HEK293 (cell line): Measurements from ENCODE around the gene ZFX.
A peak's percentile ranks its signal among the peaks of the same experiment; 100 is the strongest.

ENCODE experiments used
- BCL11A ChIP-seq: fragments of 450-650 bp; formaldehyde crosslinking; IDR thresholded peaks from 2 replicates; pipeline ENCODE4 v1.5.1; 2016; ENCODE audit warnings: low read depth, missing biosample characterization, missing genetic modification characterization
- GFI1B ChIP-seq: fragments of 450-650 bp; formaldehyde crosslinking; IDR thresholded peaks from 2 replicates; pipeline ENCODE4 v1.5.1; 2016; ENCODE audit warnings: missing biosample characterization, missing genetic modification characterization
- OVOL3 ChIP-seq: fragments of 450-650 bp; formaldehyde crosslinking; IDR thresholded peaks from 2 replicates; pipeline ENCODE4 v1.5.1; 2016; ENCODE audit warnings: missing biosample characterization, missing genetic modification characterization
- PRDM1 ChIP-seq: fragments of 450-650 bp; formaldehyde crosslinking; IDR thresholded peaks from 2 replicates; pipeline ENCODE4; 2016; ENCODE audit warnings: missing biosample characterization, missing genetic modification characterization
- RBAK ChIP-seq: fragments of 450-650 bp; formaldehyde crosslinking; IDR thresholded peaks from 2 replicates; pipeline ENCODE4 v1.5.1; 2016; ENCODE audit warnings: missing biosample characterization, missing genetic modification characterization
- SCRT1 ChIP-seq: fragments of 450-650 bp; formaldehyde crosslinking; IDR thresholded peaks from 2 replicates; pipeline ENCODE4 v1.5.1; 2016; ENCODE audit warnings: missing biosample characterization, missing genetic modification characterization, borderline replicate concordance
- ZFP37 ChIP-seq: fragments of 450-650 bp; formaldehyde crosslinking; IDR thresholded peaks from 2 replicates; pipeline ENCODE4 v1.5.1; 2016; ENCODE audit warnings: missing biosample characterization, missing genetic modification characterization
- ZNF140 ChIP-seq: fragments of 450-650 bp; formaldehyde crosslinking; IDR thresholded peaks from 2 replicates; pipeline ENCODE4 v1.5.1; 2016; ENCODE audit warnings: missing biosample characterization, missing genetic modification characterization
- ZNF146 ChIP-seq: fragments of 450-650 bp; formaldehyde crosslinking; IDR thresholded peaks from 2 replicates; pipeline ENCODE4 v1.5.1; 2016; ENCODE audit warnings: missing biosample characterization, missing genetic modification characterization
- ZNF157 ChIP-seq: fragments of 450-650 bp; formaldehyde crosslinking; IDR thresholded peaks from 2 replicates; pipeline ENCODE4 v1.5.1; 2016; ENCODE audit warnings: missing biosample characterization, missing genetic modification characterization
- ZNF169 ChIP-seq: fragments of 450-650 bp; formaldehyde crosslinking; IDR thresholded peaks from 2 replicates; pipeline ENCODE4 v1.5.1; 2016; ENCODE audit warnings: missing biosample characterization, missing genetic modification characterization
- ZNF184 ChIP-seq: fragments of 450-650 bp; IDR thresholded peaks from 2 replicates; pipeline ENCODE4 v1.5.1; 2018; ENCODE audit warnings: missing biosample characterization, mild to moderate bottlenecking, missing genetic modification characterization
- ZNF302 ChIP-seq: fragments of 450-650 bp; formaldehyde crosslinking; IDR thresholded peaks from 2 replicates; pipeline ENCODE4 v1.5.1; 2016; ENCODE audit warnings: missing biosample characterization, missing genetic modification characterization, low read depth
- ZNF311 ChIP-seq: fragments of 450-650 bp; formaldehyde crosslinking; IDR thresholded peaks from 2 replicates; pipeline ENCODE4 v1.5.1; 2017; ENCODE audit warnings: missing biosample characterization, missing genetic modification characterization, borderline replicate concordance
- ZNF404 ChIP-seq: fragments of 450-650 bp; formaldehyde crosslinking; IDR thresholded peaks from 2 replicates; pipeline ENCODE4 v1.5.1; 2017; ENCODE audit warnings: missing biosample characterization, missing genetic modification characterization
- ZNF585B ChIP-seq: fragments of 450-650 bp; formaldehyde crosslinking; IDR thresholded peaks from 2 replicates; pipeline ENCODE4 v1.5.1; 2016; ENCODE audit warnings: missing biosample characterization, missing genetic modification characterization
- ZNF596 ChIP-seq: fragments of 450-650 bp; IDR thresholded peaks from 2 replicates; pipeline ENCODE4 v1.5.0; 2018; ENCODE audit warnings: missing biosample characterization, mild to moderate bottlenecking, missing genetic modification characterization, moderate library complexity
- ZNF600 ChIP-seq: fragments of 450-650 bp; formaldehyde crosslinking; IDR thresholded peaks from 2 replicates; pipeline ENCODE4 v1.5.1; 2016; ENCODE audit warnings: missing biosample characterization, missing genetic modification characterization
- ZNF664 ChIP-seq: fragments of 450-650 bp; formaldehyde crosslinking; IDR thresholded peaks from 2 replicates; pipeline ENCODE4 v1.5.1; 2016; ENCODE audit warnings: missing biosample characterization, missing genetic modification characterization
- ZNF830 ChIP-seq: fragments of 450-650 bp; IDR thresholded peaks from 2 replicates; pipeline ENCODE4 v1.5.0; 2018; ENCODE audit warnings: missing biosample characterization, missing genetic modification characterization, low read depth, mild to moderate bottlenecking, moderate library complexity
- ZNF837 ChIP-seq: fragments of 450-650 bp; formaldehyde crosslinking; IDR thresholded peaks from 2 replicates; pipeline ENCODE4 v1.5.1; 2016; ENCODE audit warnings: missing biosample characterization, missing genetic modification characterization
- ZXDB ChIP-seq: fragments of 450-650 bp; formaldehyde crosslinking; IDR thresholded peaks from 2 replicates; pipeline ENCODE4 v1.5.1; 2016; ENCODE audit warnings: missing biosample characterization, missing genetic modification characterization
- TF ChIP-seq, protein P1 (sequence below): fragments of 450-650 bp; formaldehyde crosslinking; IDR thresholded peaks from 2 replicates; pipeline ENCODE4 v1.5.1; 2016; ENCODE audit warnings: missing biosample characterization, missing genetic modification characterization
- TF ChIP-seq, protein P2 (sequence below): fragments of 450-650 bp; formaldehyde crosslinking; IDR thresholded peaks from 2 replicates; pipeline ENCODE4 v1.5.1; 2017; ENCODE audit warnings: missing biosample characterization, missing genetic modification characterization
- TF ChIP-seq, protein P3 (sequence below): fragments of 450-650 bp; formaldehyde crosslinking; IDR thresholded peaks from 2 replicates; pipeline ENCODE4 v1.5.1; 2016; ENCODE audit warnings: missing biosample characterization, missing genetic modification characterization, borderline replicate concordance

The ZFX gene

DNA sequence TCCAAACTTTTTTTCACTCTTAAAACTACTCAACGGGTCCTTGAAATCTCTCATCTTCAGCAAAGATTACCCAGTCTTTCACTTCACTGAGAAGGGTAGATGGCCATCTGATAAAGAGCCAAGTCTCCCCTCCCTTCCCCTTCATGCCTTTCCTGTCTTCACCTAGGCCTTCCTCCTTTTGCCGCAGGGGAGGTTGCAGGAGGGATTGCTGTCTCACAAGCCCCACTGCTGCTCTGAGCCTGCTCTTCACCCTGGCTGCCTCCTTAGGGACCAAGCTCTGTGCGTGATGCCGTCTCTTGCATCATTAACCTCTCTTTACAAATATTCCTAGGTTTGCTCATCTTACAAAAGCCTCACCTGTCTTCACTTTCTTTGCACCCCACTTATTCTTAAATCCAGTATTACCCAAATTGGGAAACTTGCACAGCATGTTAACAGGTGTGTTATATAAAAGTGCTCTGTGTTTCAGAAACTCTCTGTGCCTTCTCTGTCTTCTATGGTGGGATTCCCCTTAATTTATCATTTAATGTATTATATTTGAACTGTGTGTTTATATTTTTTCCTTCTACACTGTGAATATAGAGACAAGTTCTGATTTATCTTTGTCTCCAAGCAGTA lies 3.8 kb downstream of the ZFX start (continued):
- TF ChIP-seq, protein P1, sequence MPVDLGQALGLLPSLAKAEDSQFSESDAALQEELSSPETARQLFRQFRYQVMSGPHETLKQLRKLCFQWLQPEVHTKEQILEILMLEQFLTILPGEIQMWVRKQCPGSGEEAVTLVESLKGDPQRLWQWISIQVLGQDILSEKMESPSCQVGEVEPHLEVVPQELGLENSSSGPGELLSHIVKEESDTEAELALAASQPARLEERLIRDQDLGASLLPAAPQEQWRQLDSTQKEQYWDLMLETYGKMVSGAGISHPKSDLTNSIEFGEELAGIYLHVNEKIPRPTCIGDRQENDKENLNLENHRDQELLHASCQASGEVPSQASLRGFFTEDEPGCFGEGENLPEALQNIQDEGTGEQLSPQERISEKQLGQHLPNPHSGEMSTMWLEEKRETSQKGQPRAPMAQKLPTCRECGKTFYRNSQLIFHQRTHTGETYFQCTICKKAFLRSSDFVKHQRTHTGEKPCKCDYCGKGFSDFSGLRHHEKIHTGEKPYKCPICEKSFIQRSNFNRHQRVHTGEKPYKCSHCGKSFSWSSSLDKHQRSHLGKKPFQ, result 0 out of 2 replicates have a peak, but pooled peaks have one; percentile 37
- TF ChIP-seq ZXDB (tag by site-specific recombination) (peak; percentile 29), ZNF596 (no peak), GFI1B (tag by site-specific recombination) (no peak), RBAK (tag by site-specific recombination) (no peak), ZNF585B (no peak), ZNF302 (tag by site-specific recombination) (no peak), ZNF184 (tag by site-specific recombination) (no peak), OVOL3 (tag by site-specific recombination) (no peak), ZNF664 (no peak), ZFP37 (tag by site-specific recombination) (no peak), ZNF169 (tag by site-specific recombination) (no peak), ZNF311 (tag by site-specific recombination) (no peak), ZNF157 (tag by site-specific recombination) (no peak), ZNF404 (no peak), ZNF146 (no peak), ZNF600 (tag by site-specific recombination) (peak; percentile 72; the same call in 1 of the 2 replicates), ZNF837 (no peak), ZNF140 (tag by site-specific recombination) (no peak), PRDM1 (tag by site-specific recombination) (peak; percentile 88), BCL11A (tag by site-specific recombination) (no peak), SCRT1 (tag by site-specific recombination) (peak; percentile 84), ZNF830 (no peak)
- TF ChIP-seq, protein P2, sequence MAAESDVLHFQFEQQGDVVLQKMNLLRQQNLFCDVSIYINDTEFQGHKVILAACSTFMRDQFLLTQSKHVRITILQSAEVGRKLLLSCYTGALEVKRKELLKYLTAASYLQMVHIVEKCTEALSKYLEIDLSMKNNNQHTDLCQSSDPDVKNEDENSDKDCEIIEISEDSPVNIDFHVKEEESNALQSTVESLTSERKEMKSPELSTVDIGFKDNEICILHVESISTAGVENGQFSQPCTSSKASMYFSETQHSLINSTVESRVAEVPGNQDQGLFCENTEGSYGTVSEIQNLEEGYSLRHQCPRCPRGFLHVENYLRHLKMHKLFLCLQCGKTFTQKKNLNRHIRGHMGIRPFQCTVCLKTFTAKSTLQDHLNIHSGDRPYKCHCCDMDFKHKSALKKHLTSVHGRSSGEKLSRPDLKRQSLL (tag by site-specific recombination), result no peak
- TF ChIP-seq, protein P3, sequence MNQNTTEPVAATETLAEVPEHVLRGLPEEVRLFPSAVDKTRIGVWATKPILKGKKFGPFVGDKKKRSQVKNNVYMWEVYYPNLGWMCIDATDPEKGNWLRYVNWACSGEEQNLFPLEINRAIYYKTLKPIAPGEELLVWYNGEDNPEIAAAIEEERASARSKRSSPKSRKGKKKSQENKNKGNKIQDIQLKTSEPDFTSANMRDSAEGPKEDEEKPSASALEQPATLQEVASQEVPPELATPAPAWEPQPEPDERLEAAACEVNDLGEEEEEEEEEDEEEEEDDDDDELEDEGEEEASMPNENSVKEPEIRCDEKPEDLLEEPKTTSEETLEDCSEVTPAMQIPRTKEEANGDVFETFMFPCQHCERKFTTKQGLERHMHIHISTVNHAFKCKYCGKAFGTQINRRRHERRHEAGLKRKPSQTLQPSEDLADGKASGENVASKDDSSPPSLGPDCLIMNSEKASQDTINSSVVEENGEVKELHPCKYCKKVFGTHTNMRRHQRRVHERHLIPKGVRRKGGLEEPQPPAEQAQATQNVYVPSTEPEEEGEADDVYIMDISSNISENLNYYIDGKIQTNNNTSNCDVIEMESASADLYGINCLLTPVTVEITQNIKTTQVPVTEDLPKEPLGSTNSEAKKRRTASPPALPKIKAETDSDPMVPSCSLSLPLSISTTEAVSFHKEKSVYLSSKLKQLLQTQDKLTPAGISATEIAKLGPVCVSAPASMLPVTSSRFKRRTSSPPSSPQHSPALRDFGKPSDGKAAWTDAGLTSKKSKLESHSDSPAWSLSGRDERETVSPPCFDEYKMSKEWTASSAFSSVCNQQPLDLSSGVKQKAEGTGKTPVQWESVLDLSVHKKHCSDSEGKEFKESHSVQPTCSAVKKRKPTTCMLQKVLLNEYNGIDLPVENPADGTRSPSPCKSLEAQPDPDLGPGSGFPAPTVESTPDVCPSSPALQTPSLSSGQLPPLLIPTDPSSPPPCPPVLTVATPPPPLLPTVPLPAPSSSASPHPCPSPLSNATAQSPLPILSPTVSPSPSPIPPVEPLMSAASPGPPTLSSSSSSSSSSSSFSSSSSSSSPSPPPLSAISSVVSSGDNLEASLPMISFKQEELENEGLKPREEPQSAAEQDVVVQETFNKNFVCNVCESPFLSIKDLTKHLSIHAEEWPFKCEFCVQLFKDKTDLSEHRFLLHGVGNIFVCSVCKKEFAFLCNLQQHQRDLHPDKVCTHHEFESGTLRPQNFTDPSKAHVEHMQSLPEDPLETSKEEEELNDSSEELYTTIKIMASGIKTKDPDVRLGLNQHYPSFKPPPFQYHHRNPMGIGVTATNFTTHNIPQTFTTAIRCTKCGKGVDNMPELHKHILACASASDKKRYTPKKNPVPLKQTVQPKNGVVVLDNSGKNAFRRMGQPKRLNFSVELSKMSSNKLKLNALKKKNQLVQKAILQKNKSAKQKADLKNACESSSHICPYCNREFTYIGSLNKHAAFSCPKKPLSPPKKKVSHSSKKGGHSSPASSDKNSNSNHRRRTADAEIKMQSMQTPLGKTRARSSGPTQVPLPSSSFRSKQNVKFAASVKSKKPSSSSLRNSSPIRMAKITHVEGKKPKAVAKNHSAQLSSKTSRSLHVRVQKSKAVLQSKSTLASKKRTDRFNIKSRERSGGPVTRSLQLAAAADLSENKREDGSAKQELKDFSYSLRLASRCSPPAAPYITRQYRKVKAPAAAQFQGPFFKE, result no peak
